ENCODE data around the gene DGKG.

DGKG gene

GRCh38 chr3:186137051-186137685 is 224.9 kb downstream of the DGKG start:
- no peak for DNase-seq (ENCODE audit: low spot score)

- DNase-seq (ENCODE audit: low spot score) = no peak
These were observed 228.1 kb downstream of the DGKG start for GRCh38 chr3:186133980-186134379.

- DNase-seq (ENCODE audit: low spot score) = no peak
These were observed 229.5 kb downstream of the DGKG start for GRCh38 chr3:186132487-186132886.

GRCh38 chr3:186129206-186129605 is 232.8 kb downstream of the DGKG start:
- no peak for DNase-seq (ENCODE audit: low spot score)

GRCh38 chr3:186128158-186128557 is 233.9 kb downstream of the DGKG start:
- DNase-seq (ENCODE audit: low spot score) = no peak

GRCh38 chr3:186127463-186127862 is 234.6 kb downstream of the DGKG start:
- no peak for DNase-seq (ENCODE audit: low spot score)

- DNase-seq (ENCODE audit: low spot score) = no peak
These were observed 236.9 kb downstream of the DGKG start for GRCh38 chr3:186125118-186125517.

GRCh38 chr3:186124592-186124991 is 237.4 kb downstream of the DGKG start:
- DNase-seq (ENCODE audit: low spot score) = no peak

- DNase-seq (ENCODE audit: low spot score) = no peak
These were observed 239.0 kb downstream of the DGKG start for GRCh38 chr3:186123012-186123411.

GRCh38 chr3:186121968-186122367 is 240.1 kb downstream of the DGKG start:
- DNase-seq (ENCODE audit: low spot score) = no peak

GRCh38 chr3:186121278-186121677 is 240.8 kb downstream of the DGKG start:
- no peak for DNase-seq (ENCODE audit: low spot score)

GRCh38 chr3:186119499-186119898 is 242.5 kb downstream of the DGKG start:
- no peak for DNase-seq (ENCODE audit: low spot score)

- no peak for DNase-seq (ENCODE audit: low spot score)
These were observed 243.3 kb downstream of the DGKG start for GRCh38 chr3:186118692-186119091.

- no peak for DNase-seq (ENCODE audit: low spot score)
These were observed 244.4 kb downstream of the DGKG start for GRCh38 chr3:186117521-186118134.

- DNase-seq (ENCODE audit: low spot score) = no peak
These were observed 246.6 kb downstream of the DGKG start for GRCh38 chr3:186115239-186115996.

- DNase-seq (ENCODE audit: low spot score) = no peak
These were observed 250.8 kb downstream of the DGKG start for GRCh38 chr3:186110975-186111974.

GRCh38 chr3:186109897-186110803 is 251.9 kb downstream of the DGKG start:
- DNase-seq (ENCODE audit: low spot score) = no peak

GRCh38 chr3:186108941-186109865 is 252.8 kb downstream of the DGKG start, which contains the start of gene ETV5:
ETV5 (minus strand) TSS chr3:186109089; CDS start chr3:186105868, 3,221 bp downstream.
- DNase-seq (ENCODE audit: low spot score) = peak; percentile 99

- no peak for DNase-seq (ENCODE audit: low spot score)
These were observed 253.7 kb downstream of the DGKG start for GRCh38 chr3:186108106-186108940.
